Glutamatergic neuron (in vitro differentiated cells): ENCODE data around the gene YBX3. TPM values are rescaled to one million over a fixed set of nuclear protein-coding genes. Genes with fewer than 3 reads are reported as not detected.

ENCODE experiments used
- DNase-seq: peaks from one replicate; pipeline ENCODE4 v3.0.0; 2022
- H3K27ac Mint-ChIP-seq: one replicate; pipeline ENCODE4 v1.8.0; 2020; ENCODE audit warnings: mild to moderate bottlenecking, mixed read lengths, inconsistent platforms; ENCODE audit not compliant: unreplicated experiment
- H3K27me3 Mint-ChIP-seq: one replicate; pipeline ENCODE4 v1.8.0; 2020; ENCODE audit warnings: mild to moderate bottlenecking, moderate library complexity, mixed read lengths, inconsistent platforms; ENCODE audit not compliant: unreplicated experiment
- H3K36me3 Mint-ChIP-seq: one replicate; pipeline ENCODE4 v1.8.0; 2020; ENCODE audit warnings: mild to moderate bottlenecking, mixed read lengths, inconsistent platforms; ENCODE audit not compliant: unreplicated experiment
- H3K4me1 Mint-ChIP-seq: one replicate; pipeline ENCODE4 v1.8.0; 2020; ENCODE audit warnings: mild to moderate bottlenecking, low read depth, mixed read lengths, inconsistent platforms; ENCODE audit not compliant: unreplicated experiment
- H3K4me3 Mint-ChIP-seq: one replicate; pipeline ENCODE4 v1.8.0; 2020; ENCODE audit warnings: mild to moderate bottlenecking, mixed read lengths, inconsistent platforms; ENCODE audit not compliant: unreplicated experiment
- H3K9me3 Mint-ChIP-seq: one replicate; pipeline ENCODE4 v1.8.0; 2020; ENCODE audit warnings: mild to moderate bottlenecking, moderate library complexity, mixed read lengths, inconsistent platforms; ENCODE audit not compliant: unreplicated experiment
- CTCF ChIP-seq: fragments of 200-600 bp; sonication (generic); IDR thresholded peaks from one replicate; pipeline ENCODE4 v1.5.0; 2021; ENCODE audit not compliant: partially characterized antibody, unreplicated experiment
- total RNA-seq: library from RNA; stranded (reverse); fragmentation: NEBNext Ultra II Directional; extraction: Animal tissue kit (Norgen Biotek cat#: 25700); gene quantifications from one replicate; pipeline ENCODE4 v1.2.1, GENCODE V29; 2021; ENCODE audit not compliant: unreplicated experiment

The YBX3 gene
- total RNA-seq, 1 donor from 2014 or later, result 39.0 TPM

DNA sequence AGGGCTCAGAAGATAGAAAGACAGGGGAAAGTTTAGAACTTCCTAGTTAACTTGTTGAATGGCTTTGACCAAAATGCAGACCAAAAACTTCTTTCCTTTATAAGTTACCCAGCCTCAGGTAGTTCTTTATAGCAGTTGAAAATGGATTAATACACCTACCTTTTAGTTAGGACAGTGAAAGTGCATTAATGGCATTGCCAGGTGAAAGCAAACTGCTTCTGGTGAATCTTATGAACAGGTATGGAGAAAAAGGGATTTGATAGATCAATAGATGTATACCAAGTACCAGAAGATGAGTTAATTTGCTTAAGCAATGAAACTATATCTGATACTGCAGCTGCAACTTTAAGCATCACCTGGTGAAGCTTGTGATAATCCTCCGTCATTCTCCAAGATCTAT, 35.1 kb downstream of the YBX3 start:
- H3K27ac Mint-ChIP-seq, result no peak overlapping the region
- peaks cover 2% of the 10 kb centered on the region for H3K27me3 Mint-ChIP-seq
- DNase-seq, result no peak
- no peaks in the 10 kb centered on the region for H3K4me1 Mint-ChIP-seq
- H3K9me3 Mint-ChIP-seq, result no peaks in the 10 kb centered on the region
- H3K4me3 Mint-ChIP-seq, result no peak overlapping the region
- TF ChIP-seq CTCF, result no peak
- H3K36me3 Mint-ChIP-seq, result no peaks in the 10 kb centered on the region

- H3K36me3 Mint-ChIP-seq, result no peaks in the 10 kb centered on the region
- peaks cover 5% of the 10 kb centered on the region for H3K27me3 Mint-ChIP-seq
- no peaks in the 10 kb centered on the region for H3K4me1 Mint-ChIP-seq
- peak; percentile 70 for DNase-seq
- H3K27ac Mint-ChIP-seq, result no peak within 1 kb of the TSS
- TF ChIP-seq CTCF, result peak; percentile 95
- peak within 1 kb of the TSS; percentile 89 for H3K4me3 Mint-ChIP-seq
- H3K9me3 Mint-ChIP-seq, result no peaks in the 10 kb centered on the region
Measured at GRCh38 chr12:10673659-10674384, 49.3 kb downstream of the YBX3 start, which contains the start of gene STYK1. STYK1 (minus strand) TSS chr12:10674052; CDS start chr12:10634618, 39,434 bp downstream.

GRCh38 chr12:10672231-10672868, 50.8 kb downstream of the YBX3 start:
- no peak for TF ChIP-seq CTCF
- DNase-seq, result no peak
- Mint-ChIP-seq H3K9me3 (no peaks in the 10 kb centered on the region), H3K27ac (no peak overlapping the region), H3K4me1 (no peaks in the 10 kb centered on the region), H3K4me3 (no peak overlapping the region), H3K36me3 (no peaks in the 10 kb centered on the region), H3K27me3 (peaks cover 6% of the 10 kb centered on the region)

DNA sequence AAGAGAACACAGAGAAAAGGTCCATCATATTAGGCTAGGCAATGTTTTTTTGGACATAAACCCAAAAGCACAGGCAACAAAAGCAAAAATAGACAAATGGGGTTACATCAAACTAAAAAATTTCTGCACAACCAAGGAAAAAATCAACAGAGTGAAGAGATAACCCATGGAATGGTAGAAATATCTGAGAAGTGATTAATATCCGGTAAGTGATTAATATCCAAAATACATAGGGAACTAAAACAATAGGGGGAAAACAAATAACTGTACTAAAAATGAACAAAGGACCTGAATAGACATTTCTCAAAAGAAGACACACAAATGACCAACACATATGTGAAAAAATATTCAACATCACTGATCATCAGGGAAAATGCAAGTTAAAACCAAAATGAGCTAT, 53.6 kb downstream of the YBX3 start:
- no peak for TF ChIP-seq CTCF
- H3K36me3 Mint-ChIP-seq, result no peaks in the 10 kb centered on the region
- H3K4me1 Mint-ChIP-seq, result no peaks in the 10 kb centered on the region
- no peak overlapping the region for H3K4me3 Mint-ChIP-seq
- H3K27ac Mint-ChIP-seq, result no peak overlapping the region
- H3K9me3 Mint-ChIP-seq, result no peaks in the 10 kb centered on the region
- peaks cover 4% of the 10 kb centered on the region for H3K27me3 Mint-ChIP-seq
- DNase-seq, result no peak

- TF ChIP-seq CTCF, result no peak
- Mint-ChIP-seq H3K27me3 (peaks cover 3% of the 10 kb centered on the region), H3K36me3 (no peaks in the 10 kb centered on the region), H3K27ac (no peak overlapping the region), H3K4me1 (no peaks in the 10 kb centered on the region), H3K9me3 (no peaks in the 10 kb centered on the region), H3K4me3 (no peak overlapping the region)
- no peak for DNase-seq
Measured at GRCh38 chr12:10668526-10668925, 54.6 kb downstream of the YBX3 start.
